NCI-H1930 (cell line): ENCODE results near the gene PIGH.

ENCODE experiments used
- DNase-seq, 2 experiments: peaks; one replicate each; lab custom pipeline; 2025; lab: John Stamatoyannopoulos, UW

Gene PIGH

GRCh38 chr14:67575684-67576083 lies 24.4 kb downstream of the PIGH start:
- no peak for DNase-seq

- no peak for DNase-seq
These were observed 25.3 kb downstream of the PIGH start for GRCh38 chr14:67574806-67575205.

GRCh38 chr14:67574156-67574555 lies 25.9 kb downstream of the PIGH start:
- DNase-seq, result no peak

GRCh38 chr14:67573228-67574010 lies 26.6 kb downstream of the PIGH start:
- no peak for DNase-seq

- no peak for DNase-seq
These were observed 27.5 kb downstream of the PIGH start for GRCh38 chr14:67572608-67573007.

GRCh38 chr14:67571991-67572323 lies 28.1 kb downstream of the PIGH start:
- no peak for DNase-seq

- DNase-seq, result peak in 1 of 2 experiments; percentile 41
These were observed 28.6 kb downstream of the PIGH start for GRCh38 chr14:67571275-67571990.

- DNase-seq, result no peak
These were observed 29.6 kb downstream of the PIGH start for GRCh38 chr14:67570453-67570852.

- no peak for DNase-seq
These were observed 30.3 kb downstream of the PIGH start for GRCh38 chr14:67569651-67570290.

GRCh38 chr14:67569011-67569650 lies 30.9 kb downstream of the PIGH start:
- no peak for DNase-seq

- DNase-seq, result no peak
These were observed 32.4 kb downstream of the PIGH start for GRCh38 chr14:67567654-67568053.

- no peak for DNase-seq
These were observed 33.2 kb downstream of the PIGH start for GRCh38 chr14:67566908-67567307.

GRCh38 chr14:67564236-67564635 lies 35.8 kb downstream of the PIGH start:
- no peak for DNase-seq

- DNase-seq, result no peak
These were observed 37.3 kb downstream of the PIGH start for GRCh38 chr14:67562776-67563150.

- DNase-seq, result no peak
These were observed 37.9 kb downstream of the PIGH start for GRCh38 chr14:67562025-67562775.

GRCh38 chr14:67559639-67560038 lies 40.4 kb downstream of the PIGH start:
- DNase-seq, result no peak

- no peak for DNase-seq
These were observed 42.4 kb downstream of the PIGH start for GRCh38 chr14:67557656-67558055.

GRCh38 chr14:67557118-67557517 lies 43.0 kb downstream of the PIGH start:
- DNase-seq, result no peak

GRCh38 chr14:67556671-67557070 lies 43.4 kb downstream of the PIGH start:
- DNase-seq, result no peak

GRCh38 chr14:67555518-67556090 lies 44.5 kb downstream of the PIGH start:
- no peak for DNase-seq

- no peak for DNase-seq
These were observed 45.7 kb downstream of the PIGH start for GRCh38 chr14:67554341-67554740.

GRCh38 chr14:67553547-67553946 lies 46.5 kb downstream of the PIGH start:
- DNase-seq, result no peak
